DND-41 (cell line): ENCODE results near the gene ELOVL7.

Experiments used
- ATAC-seq: fragments of 200-7000 bp; cut with Tn5 transposase; 3 replicates; pipeline ENCODE4 v1.9.1; 2021; ENCODE audit warnings: low read depth; ENCODE audit not compliant: insufficient read depth
- DNase-seq: peaks from one replicate; pipeline ENCODE4 v3.0.0-alpha.2; 2020
- H2AFZ ChIP-seq: 2 replicates; pipeline ENCODE4 v1.6.0; 2012; ENCODE audit warnings: low read depth, low read length
- H3K27ac ChIP-seq: 2 replicates; pipeline ENCODE4 v1.5.1; 2012; ENCODE audit warnings: low read length, inconsistent platforms
- H3K27me3 ChIP-seq: fragments of 200-600 bp; sonication (generic); 2 replicates; pipeline ENCODE4 v1.6.0; 2012; ENCODE audit warnings: low read length, mild to moderate bottlenecking, inconsistent platforms; ENCODE audit not compliant: insufficient read depth, poor library complexity
- H3K36me3 ChIP-seq: 2 replicates; pipeline ENCODE4 v1.5.1; 2012; ENCODE audit warnings: low read length, inconsistent platforms; ENCODE audit not compliant: insufficient read depth
- H3K4me1 ChIP-seq: 2 replicates; pipeline ENCODE4 v1.5.1; 2012; ENCODE audit warnings: mild to moderate bottlenecking, low read length; ENCODE audit not compliant: insufficient read depth
- H3K4me2 ChIP-seq: 2 replicates; pipeline ENCODE4 v1.6.0; 2012; ENCODE audit warnings: mild to moderate bottlenecking, moderate library complexity, low read length, inconsistent platforms; ENCODE audit not compliant: insufficient read depth
- H3K4me3 ChIP-seq, 2 experiments: fragments of 200-600 bp in 1 of 2; shearing (Covaris generic) in 1 of 2; 2 replicates each; pipeline ENCODE4 v1.5.1; 2012 to 2016; ENCODE audit warnings: inconsistent platforms in 2 of 2, low read length in 2 of 2, mild to moderate bottlenecking in 2 of 2, low read depth in 1 of 2, moderate library complexity in 1 of 2
- H3K79me2 ChIP-seq: 2 replicates; pipeline ENCODE4 v1.6.0; 2012; ENCODE audit warnings: low read length, inconsistent platforms; ENCODE audit not compliant: insufficient read depth
- H3K9ac ChIP-seq: 2 replicates; pipeline ENCODE4 v1.6.0; 2012; ENCODE audit warnings: low read depth, mild to moderate bottlenecking, inconsistent platforms, low read length, moderate library complexity
- H3K9me3 ChIP-seq: 2 replicates; pipeline ENCODE4 v1.5.1; 2012; ENCODE audit warnings: low read length, moderate library complexity, mild to moderate bottlenecking, inconsistent platforms; ENCODE audit not compliant: insufficient read depth, severe bottlenecking
- H4K20me1 ChIP-seq: 2 replicates; pipeline ENCODE4 v1.6.0; 2012; ENCODE audit warnings: low read length; ENCODE audit not compliant: insufficient read depth
- CTCF ChIP-seq: IDR thresholded peaks from 2 replicates; pipeline ENCODE4 v1.5.1; 2012; ENCODE audit warnings: borderline replicate concordance, low read length, moderate library complexity, mild to moderate bottlenecking; ENCODE audit not compliant: poor library complexity, severe bottlenecking; ENCODE audit errors: extremely low read depth
- EZH2 ChIP-seq: IDR thresholded peaks from 3 replicates; pipeline ENCODE4 v1.6.1; 2012; ENCODE audit warnings: borderline replicate concordance, low read depth, mild to moderate bottlenecking, moderate library complexity, low read length, inconsistent platforms; ENCODE audit not compliant: severe bottlenecking

Gene ELOVL7

GRCh38 chr5:60826653-60827052 lies 17.4 kb downstream of the ELOVL7 start:
- no peaks in the 10 kb centered on the region for H3K36me3 ChIP-seq
- no peaks in the 10 kb centered on the region for H3K27me3 ChIP-seq
- no peak for ATAC-seq
- no peak overlapping the region for H2AFZ ChIP-seq
- H4K20me1 ChIP-seq: no peaks in the 10 kb centered on the region
- DNase-seq: no peak
- H3K4me1 ChIP-seq: no peaks in the 10 kb centered on the region
- no peak overlapping the region for H3K4me3 ChIP-seq
- H3K27ac ChIP-seq: no peak overlapping the region
- no peak overlapping the region for H3K9ac ChIP-seq
- TF ChIP-seq CTCF (no peak), EZH2 (no peak)
- no peak overlapping the region for H3K4me2 ChIP-seq
- no peaks in the 10 kb centered on the region for H3K79me2 ChIP-seq
- no peaks in the 10 kb centered on the region for H3K9me3 ChIP-seq

GRCh38 chr5:60823574-60823973 lies 20.5 kb downstream of the ELOVL7 start:
- no peak for DNase-seq
- no peaks in the 10 kb centered on the region for H3K9me3 ChIP-seq
- H3K27me3 ChIP-seq: no peaks in the 10 kb centered on the region
- no peak for ATAC-seq
- no peaks in the 10 kb centered on the region for H3K4me1 ChIP-seq
- TF ChIP-seq EZH2: no peak
- H4K20me1 ChIP-seq: no peaks in the 10 kb centered on the region
- H3K4me2 ChIP-seq: no peak overlapping the region
- no peak overlapping the region for H3K9ac ChIP-seq
- H2AFZ ChIP-seq: no peak overlapping the region
- no peak overlapping the region for H3K27ac ChIP-seq
- H3K4me3 ChIP-seq: no peak overlapping the region
- no peaks in the 10 kb centered on the region for H3K79me2 ChIP-seq
- H3K36me3 ChIP-seq: no peaks in the 10 kb centered on the region

GRCh38 chr5:60822285-60822556 lies 21.8 kb downstream of the ELOVL7 start:
- Histone ChIP-seq H4K20me1 (no peaks in the 10 kb centered on the region), H3K4me2 (no peak overlapping the region), H3K79me2 (no peaks in the 10 kb centered on the region), H2AFZ (no peak overlapping the region), H3K27me3 (no peaks in the 10 kb centered on the region), H3K36me3 (no peaks in the 10 kb centered on the region), H3K9ac (no peak overlapping the region), H3K4me1 (no peaks in the 10 kb centered on the region), H3K4me3 (no peak overlapping the region), H3K9me3 (no peaks in the 10 kb centered on the region), H3K27ac (no peak overlapping the region)
- DNase-seq (no peak), ATAC-seq (no peak)
- TF ChIP-seq CTCF (no peak), EZH2 (no peak)

GRCh38 chr5:60821488-60822284 lies 22.4 kb downstream of the ELOVL7 start:
- no peak for DNase-seq
- no peak overlapping the region for H2AFZ ChIP-seq

More at GRCh38 chr5:60821488-60822284, 22.4 kb downstream of the ELOVL7 start:
- Histone ChIP-seq H3K27me3 (no peaks in the 10 kb centered on the region), H3K4me2 (no peak overlapping the region), H3K36me3 (no peaks in the 10 kb centered on the region), H3K4me3 (no peak overlapping the region), H3K9me3 (no peaks in the 10 kb centered on the region), H3K9ac (no peak overlapping the region), H4K20me1 (no peaks in the 10 kb centered on the region), H3K27ac (no peak overlapping the region), H3K79me2 (no peaks in the 10 kb centered on the region), H3K4me1 (no peaks in the 10 kb centered on the region)
- no peak for ATAC-seq
- TF ChIP-seq EZH2 (no peak), CTCF (no peak)
